GM12878 (cell line): Measurements from ENCODE around the gene SLC9A8. TPM values are rescaled to one million over a fixed set of nuclear protein-coding genes. Genes with fewer than 3 reads are reported as not detected.

Experiments
- ATAC-seq: fragments of 200-7000 bp; cut with Tn5 transposase; 3 replicates; pipeline ENCODE4 v1.9.1; 2020; ENCODE audit warnings: mild to moderate bottlenecking, moderate library complexity
- BruUV-seq: library from RNA; stranded (reverse); fragments of 400-500 nt; replicated peaks from 2 replicates; lab custom pipeline; 2021; lab: Mats Ljungman, UMichigan
- CTCF ChIA-PET: fragments of 300-600 bp; sonication (Branson Sonifier 250); formaldehyde crosslinking; extraction: SDS; loops from one replicate; lab custom pipeline; 2021; ENCODE audit warnings: inconsistent platforms; lab: Yijun Ruan, JAX
- POLR2A ChIA-PET: fragments of 350-600 bp; formaldehyde crosslinking; extraction: SDS; loops from one replicate; lab custom pipeline; 2021; ENCODE audit warnings: inconsistent platforms; lab: Charles Lee
- RAD21 ChIA-PET: fragments of 300-600 bp; sonication (Branson Sonifier 250); formaldehyde crosslinking; loops from one replicate; lab custom pipeline; 2023; ENCODE audit warnings: antibody characterized with exemption; ENCODE audit not compliant: unreplicated experiment; lab: Charles Lee
- SMC1A ChIA-PET: fragments of 300-600 bp; sonication (Branson Sonifier 250); formaldehyde crosslinking; loops from one replicate; lab custom pipeline; 2023; ENCODE audit not compliant: unreplicated experiment, uncharacterized antibody; lab: Charles Lee
- DNase-seq: peaks from one replicate; pipeline ENCODE4 v3.0.0-alpha.2; 2011; ENCODE audit warnings: low read depth, low spot score
- FAIRE-seq: peaks from 3 replicates; lab custom pipeline; 2011; peaks lifted over from hg19 to GRCh38; lab: Jason Lieb, UNC
- H2AFZ ChIP-seq: 2 replicates; pipeline ENCODE4 v1.6.0; 2011; ENCODE audit warnings: low read depth, low read length, control low read depth; ENCODE audit not compliant: control insufficient read depth
- H3K27ac ChIP-seq: 2 replicates; pipeline ENCODE4 v1.5.1; 2011; ENCODE audit warnings: control low read depth; ENCODE audit not compliant: control insufficient read depth, insufficient read depth
- H3K27me3 ChIP-seq, 2 experiments: replicated peaks in 1 of 2; 2 replicates each; pipeline versions ENCODE4 v1.6.0 to v1.6.1; 2011; ENCODE audit warnings: low read length in 1 of 2; ENCODE audit not compliant: control insufficient read depth in 2 of 2, insufficient read depth in 2 of 2
- H3K36me3 ChIP-seq, 2 experiments: 2 replicates each; pipeline ENCODE4 v1.5.1; 2011; ENCODE audit warnings: low read length in 1 of 2; ENCODE audit not compliant: control insufficient read depth in 2 of 2, insufficient read depth in 2 of 2
- H3K4me1 ChIP-seq: 2 replicates; pipeline ENCODE4 v1.6.1; 2011; ENCODE audit warnings: mild to moderate bottlenecking, low read length, moderate library complexity, mixed read lengths; ENCODE audit not compliant: control insufficient read depth, insufficient read depth
- H3K4me2 ChIP-seq: 2 replicates; pipeline ENCODE4 v1.6.0; 2011; ENCODE audit warnings: control low read depth; ENCODE audit not compliant: control insufficient read depth, insufficient read depth
- H3K4me3 ChIP-seq: fragments of 200-600 bp; sonication (generic); 2 replicates; pipeline ENCODE4 v1.5.1; 2016
- H3K79me2 ChIP-seq: 2 replicates; pipeline ENCODE4 v1.6.0; 2011; ENCODE audit warnings: low read length; ENCODE audit not compliant: control insufficient read depth, insufficient read depth
- H3K9ac ChIP-seq: 2 replicates; pipeline ENCODE4 v1.8.0; 2011; ENCODE audit warnings: low read length, control low read depth, mixed read lengths; ENCODE audit not compliant: control insufficient read depth, insufficient read depth
- H3K9me3 ChIP-seq: replicated peaks from 3 replicates; pipeline ENCODE4 v1.5.1; 2011; ENCODE audit warnings: mild to moderate bottlenecking, low read length; ENCODE audit not compliant: control insufficient read depth, insufficient read depth
- H4K20me1 ChIP-seq: 2 replicates; pipeline ENCODE4 v1.6.0; 2011; ENCODE audit not compliant: control insufficient read depth, insufficient read depth
- EED ChIP-seq: sonication (generic); IDR thresholded peaks from 2 replicates; pipeline ENCODE4 v1.6.1; 2016; ENCODE audit warnings: antibody characterized with exemption, low read depth
- ESRRA ChIP-seq: IDR thresholded peaks from 2 replicates; pipeline ENCODE4 v1.6.1; 2012; ENCODE audit warnings: mild to moderate bottlenecking, low read length, improper control_type of control experiment
- HDAC2 ChIP-seq: fragments of 200-600 bp; sonication (generic); IDR thresholded peaks from 2 replicates; pipeline ENCODE4 v1.6.1; 2017
- RB1 ChIP-seq: fragments of 450-650 bp; formaldehyde crosslinking; IDR thresholded peaks from 2 replicates; pipeline ENCODE4 v1.6.1; 2017; ENCODE audit warnings: mild to moderate bottlenecking, borderline replicate concordance
- RELA ChIP-seq: fragments of 450-650 bp; IDR thresholded peaks from 2 replicates; pipeline ENCODE4 v1.8.0; 2014; ENCODE audit warnings: borderline replicate concordance; ENCODE audit not compliant: partially characterized antibody
- SMARCA5 ChIP-seq: fragments of 450-650 bp; IDR thresholded peaks from 2 replicates; pipeline ENCODE4 v1.6.1; 2017; ENCODE audit warnings: mild to moderate bottlenecking
- SREBF2 ChIP-seq: IDR thresholded peaks from 2 replicates; pipeline ENCODE4 v1.6.1; 2012; ENCODE audit warnings: mild to moderate bottlenecking, low read length
- WGBS: methylation state at CpG from one replicate; pipeline ENCODE4 v1.1.6; 2016; ENCODE audit warnings: low lambda C conversion rate; ENCODE audit not compliant: insufficient replicate concordance, insufficient coverage; ENCODE audit errors: missing lambda C conversion rate; 5-methylcytosine and 5-hydroxymethylcytosine counted together
- in situ Hi-C: fragments of 300-500 bp; cut with MboI; formaldehyde crosslinking; loops from 9 replicates; pipeline ENCODE4 v1.14.3; 2018; ENCODE audit warnings: mixed read lengths
- intact Hi-C: fragments of 100-400 bp; cut with micrococcal nuclease; formaldehyde crosslinking; loops from one replicate; pipeline ENCODE4 v1.14.2; 2022; ENCODE audit not compliant: unreplicated experiment
- polyA plus RNA-seq, 11 experiments: library from polyadenylated mRNA; depleted of rRNA in 4 of 11; unstranded in 6 of 11; stranded (reverse) in 5 of 11; fragments of >200 nt; fragmentation: Nextera tagmentation in 4 of 11; fragmentation: Illumina TruSeq in 1 of 11; extraction: Ambion mirVana in 4 of 11; extraction: Trizol in 1 of 11; gene quantifications; 1 replicate in 1 of 11; 2 replicates in 10 of 11; pipeline versions ENCODE4 v1.2.1 to v1.2.3, GENCODE V29; 2011 to 2016; ENCODE audit warnings: inconsistent platforms in 2 of 11, missing spikeins in 2 of 11, low read depth in 1 of 11
- total RNA-seq, 4 experiments: library from RNA; depleted of rRNA in 3 of 4; stranded (reverse); fragments of >200 nt in 3 of 4; fragmentation: Illumina TruSeq in 1 of 4; extraction: Trizol in 1 of 4; gene quantifications; 2 replicates each; pipeline versions ENCODE4 v1.2.1 to v1.2.3, GENCODE V29; 2013 to 2021
- TF ChIP-seq, protein P1 (sequence below): fragments of 450-650 bp; IDR thresholded peaks from 2 replicates; pipeline ENCODE4 v1.6.1; 2017; ENCODE audit warnings: antibody characterized with exemption, mild to moderate bottlenecking, moderate library complexity

The SLC9A8 gene
- total and polyA plus RNA-seq, 10 of the 15 experiments (the other 5 are each of a cell fraction or from before 2014, with no cell fraction given) = 0.40 to 15.5 (median 6.5) TPM

DNA sequence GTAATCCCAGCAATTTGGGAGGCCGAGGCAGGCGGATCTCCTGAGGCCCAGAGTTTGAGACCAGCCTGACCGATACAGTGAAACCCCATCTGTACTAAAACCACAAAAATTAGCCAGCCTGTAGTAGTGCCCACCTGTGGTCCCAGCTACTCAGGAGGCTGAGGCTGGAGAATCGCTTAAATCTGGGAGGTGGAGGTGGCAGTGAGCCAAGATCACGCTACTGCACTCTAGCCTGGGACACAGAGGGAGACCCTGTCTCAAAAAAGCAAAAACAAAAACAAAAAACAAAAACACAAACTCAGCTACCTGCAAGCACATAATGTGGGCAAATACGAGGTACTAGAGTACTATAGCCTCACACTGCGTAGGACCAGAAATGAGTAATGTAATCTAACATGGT, 106.4 kb downstream of the SLC9A8 start (continued):
- TF ChIP-seq, protein P1, sequence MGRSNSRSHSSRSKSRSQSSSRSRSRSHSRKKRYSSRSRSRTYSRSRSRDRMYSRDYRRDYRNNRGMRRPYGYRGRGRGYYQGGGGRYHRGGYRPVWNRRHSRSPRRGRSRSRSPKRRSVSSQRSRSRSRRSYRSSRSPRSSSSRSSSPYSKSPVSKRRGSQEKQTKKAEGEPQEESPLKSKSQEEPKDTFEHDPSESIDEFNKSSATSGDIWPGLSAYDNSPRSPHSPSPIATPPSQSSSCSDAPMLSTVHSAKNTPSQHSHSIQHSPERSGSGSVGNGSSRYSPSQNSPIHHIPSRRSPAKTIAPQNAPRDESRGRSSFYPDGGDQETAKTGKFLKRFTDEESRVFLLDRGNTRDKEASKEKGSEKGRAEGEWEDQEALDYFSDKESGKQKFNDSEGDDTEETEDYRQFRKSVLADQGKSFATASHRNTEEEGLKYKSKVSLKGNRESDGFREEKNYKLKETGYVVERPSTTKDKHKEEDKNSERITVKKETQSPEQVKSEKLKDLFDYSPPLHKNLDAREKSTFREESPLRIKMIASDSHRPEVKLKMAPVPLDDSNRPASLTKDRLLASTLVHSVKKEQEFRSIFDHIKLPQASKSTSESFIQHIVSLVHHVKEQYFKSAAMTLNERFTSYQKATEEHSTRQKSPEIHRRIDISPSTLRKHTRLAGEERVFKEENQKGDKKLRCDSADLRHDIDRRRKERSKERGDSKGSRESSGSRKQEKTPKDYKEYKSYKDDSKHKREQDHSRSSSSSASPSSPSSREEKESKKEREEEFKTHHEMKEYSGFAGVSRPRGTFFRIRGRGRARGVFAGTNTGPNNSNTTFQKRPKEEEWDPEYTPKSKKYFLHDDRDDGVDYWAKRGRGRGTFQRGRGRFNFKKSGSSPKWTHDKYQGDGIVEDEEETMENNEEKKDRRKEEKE = no peak
- TF ChIP-seq SREBF2 = no peak
- no peak for TF ChIP-seq EED
- TF ChIP-seq RELA = no peak

DNA sequence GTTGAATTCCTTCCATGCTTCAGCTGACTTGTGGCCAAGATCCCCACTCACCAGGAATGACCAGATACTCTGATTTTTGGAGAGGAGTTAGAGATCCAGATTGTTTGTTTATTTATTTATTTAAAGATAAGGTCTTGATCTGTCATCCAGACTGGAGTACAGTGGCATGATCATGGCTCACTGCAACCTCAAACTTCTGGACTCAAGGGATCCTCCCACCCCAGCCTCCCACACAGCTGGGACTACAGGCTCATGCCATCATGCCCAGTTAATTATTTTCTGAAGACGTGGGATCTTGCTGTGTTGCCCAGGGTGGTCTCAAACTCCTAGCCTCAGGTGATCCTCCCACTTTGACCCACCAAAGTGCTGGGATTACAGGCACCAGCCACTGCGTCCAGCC, 106.8 kb downstream of the SLC9A8 start:
- 73% methylated on average over 2 of the region's 2 CpGs for WGBS
- no TSS peak for BruUV-seq
- peaks cover 3% of the 10 kb centered on the region for H3K4me1 ChIP-seq
- H3K9ac ChIP-seq = no peak overlapping the region
- TF ChIP-seq HDAC2 (no peak), RB1 (no peak), SMARCA5 (no peak), ESRRA (no peak)
- ATAC-seq (no peak), DNase-seq (no peak), FAIRE-seq (no peak)
- H3K4me3 ChIP-seq = no peak overlapping the region
- peaks cover 11% of the 10 kb centered on the region for H3K79me2 ChIP-seq
- in situ Hi-C loops = no loop called here
- H2AFZ ChIP-seq = no peak overlapping the region
- CTCF ChIA-PET = interaction anchor here (2.0 kb wide), 1 partner anchor 73 kb away, joined by 5 read pairs; no protein-coding TSS in a partner anchor
- intact Hi-C loops = no loop called here
- no peaks in the 10 kb centered on the region for H4K20me1 ChIP-seq
- no peaks in the 10 kb centered on the region for H3K9me3 ChIP-seq
- RAD21 ChIA-PET = no interaction called here
- H3K36me3 ChIP-seq = no peaks in the 10 kb centered on the region
- POLR2A ChIA-PET = no interaction called here
- no peak overlapping the region for H3K4me2 ChIP-seq
- SMC1A ChIA-PET = no interaction called here
- no peaks in the 10 kb centered on the region for H3K27me3 ChIP-seq
- H3K27ac ChIP-seq = no peak overlapping the region
